H9 (cell line): ENCODE measurements around the gene PLXND1. TPM values are rescaled to one million over a fixed set of nuclear protein-coding genes. Genes with fewer than 3 reads are reported as not detected.
"Not testable (repeated sequence)": the region's sequence is repeated elsewhere in the genome, so short reads cannot be mapped to it uniquely, and the experiment has no call there.

ENCODE experiments used
- DNase-seq: peaks from one replicate; pipeline ENCODE4 v3.0.0-alpha.2; 2017
- H2AFZ ChIP-seq: one replicate; pipeline ENCODE4 v1.6.1; 2013; ENCODE audit warnings: mild to moderate bottlenecking, low read length, control low read depth, moderate library complexity
- H2AK5ac ChIP-seq: 2 replicates; pipeline ENCODE4 v1.6.1; 2013; ENCODE audit warnings: low read length, control low read depth, mixed read lengths; ENCODE audit not compliant: insufficient read length
- H2BK120ac ChIP-seq: one replicate; pipeline ENCODE4 v1.6.1; 2013; ENCODE audit warnings: low read depth, mild to moderate bottlenecking, low read length, control low read depth, inconsistent platforms; ENCODE audit not compliant: poor library complexity, severe bottlenecking
- H2BK12ac ChIP-seq: 2 replicates; pipeline ENCODE4 v1.6.1; 2013; ENCODE audit warnings: low read length, control low read depth, mixed read lengths, low read depth; ENCODE audit not compliant: insufficient read length
- H2BK15ac ChIP-seq: 2 replicates; pipeline ENCODE4 v1.6.1; 2013; ENCODE audit warnings: low read depth, low read length, control low read depth
- H2BK20ac ChIP-seq: one replicate; pipeline ENCODE4 v1.6.1; 2013; ENCODE audit warnings: low read depth, mild to moderate bottlenecking, low read length, control low read depth, inconsistent platforms; ENCODE audit not compliant: poor library complexity, severe bottlenecking
- H2BK5ac ChIP-seq: 2 replicates; pipeline ENCODE4 v1.6.1; 2013; ENCODE audit warnings: low read length, control low read depth, mixed read lengths; ENCODE audit not compliant: insufficient read length
- H3K14ac ChIP-seq: 2 replicates; pipeline ENCODE4 v1.6.1; 2013; ENCODE audit warnings: low read length, control low read depth; ENCODE audit not compliant: insufficient read depth
- H3K18ac ChIP-seq: 2 replicates; pipeline ENCODE4 v1.6.1; 2013; ENCODE audit warnings: low read depth, mild to moderate bottlenecking, mixed read lengths, low read length, control low read depth; ENCODE audit not compliant: insufficient read length
- H3K23ac ChIP-seq: 2 replicates; pipeline ENCODE4 v1.6.1; 2013; ENCODE audit warnings: low read length, control low read depth, mixed read lengths, low read depth; ENCODE audit not compliant: insufficient read length
- H3K23me2 ChIP-seq: 2 replicates; pipeline ENCODE4 v1.6.1; 2013; ENCODE audit warnings: low read depth, mild to moderate bottlenecking, mixed read lengths, low read length, control low read depth; ENCODE audit not compliant: insufficient read length, poor library complexity, severe bottlenecking
- H3K27ac ChIP-seq: 2 replicates; pipeline ENCODE4 v1.5.1; 2013; ENCODE audit warnings: low read length, control low read depth, mixed read lengths, low read depth; ENCODE audit not compliant: insufficient read length
- H3K27me3 ChIP-seq: 2 replicates; pipeline ENCODE4 v1.6.1; 2013; ENCODE audit warnings: low read length, control low read depth, inconsistent platforms; ENCODE audit not compliant: insufficient read depth
- H3K4ac ChIP-seq: 2 replicates; pipeline ENCODE4 v1.6.1; 2013; ENCODE audit warnings: low read depth, mild to moderate bottlenecking, control low read depth, inconsistent platforms, low read length, moderate library complexity
- H3K4me1 ChIP-seq: 2 replicates; pipeline ENCODE4 v1.6.1; 2013; ENCODE audit warnings: low read length, control low read depth, inconsistent platforms; ENCODE audit not compliant: insufficient read depth
- H3K4me2 ChIP-seq: 2 replicates; pipeline ENCODE4 v1.6.1; 2013; ENCODE audit warnings: low read length, control low read depth, mixed read lengths; ENCODE audit not compliant: insufficient read length, insufficient read depth
- H3K56ac ChIP-seq: 2 replicates; pipeline ENCODE4 v1.6.1; 2013; ENCODE audit warnings: low read depth, mild to moderate bottlenecking, mixed read lengths, low read length, control low read depth; ENCODE audit not compliant: insufficient read length
- H3K79me1 ChIP-seq: 2 replicates; pipeline ENCODE4 v1.6.1; 2013; ENCODE audit warnings: low read depth, mild to moderate bottlenecking, moderate library complexity, low read length, control low read depth, inconsistent platforms; ENCODE audit not compliant: insufficient read depth, poor library complexity, severe bottlenecking
- H3K79me2 ChIP-seq: 2 replicates; pipeline ENCODE4 v1.6.1; 2013; ENCODE audit warnings: low read length, control low read depth, inconsistent platforms; ENCODE audit not compliant: insufficient read depth
- H3K9ac ChIP-seq: 2 replicates; pipeline ENCODE4 v1.6.1; 2013; ENCODE audit warnings: low read length, control low read depth, mixed read lengths; ENCODE audit not compliant: insufficient read length; ENCODE audit errors: extremely low read depth
- H3K9me3 ChIP-seq: one replicate; pipeline ENCODE4 v1.6.1; 2013; ENCODE audit warnings: low read depth, low read length, inconsistent platforms; ENCODE audit not compliant: control insufficient read depth
- H3T11ph ChIP-seq: one replicate; pipeline ENCODE4 v1.6.1; 2013; ENCODE audit warnings: mild to moderate bottlenecking, low read length, control low read depth, inconsistent platforms
- H4K20me1 ChIP-seq: one replicate; pipeline ENCODE4 v1.6.1; 2013; ENCODE audit not compliant: control insufficient read depth, insufficient read length, insufficient read depth
- H4K5ac ChIP-seq: 2 replicates; pipeline ENCODE4 v1.6.1; 2013; ENCODE audit warnings: low read depth, mild to moderate bottlenecking, mixed read lengths, low read length, control low read depth; ENCODE audit not compliant: insufficient read length
- H4K8ac ChIP-seq: replicated peaks from 2 replicates; pipeline ENCODE4 v1.6.1; 2013; ENCODE audit warnings: low read length, control low read depth, mixed read lengths, low read depth; ENCODE audit not compliant: insufficient read length
- H4K91ac ChIP-seq: 2 replicates; pipeline ENCODE4 v1.6.1; 2013; ENCODE audit warnings: low read depth, mild to moderate bottlenecking, moderate library complexity, mixed read lengths, low read length, control low read depth; ENCODE audit not compliant: insufficient read length
- H3K27ac Mint-ChIP-seq, 3 experiments: 2 replicates in 2 of 3; 3 replicates in 1 of 3; pipeline ENCODE4 v1.8.0; 2020 to 2021; ENCODE audit warnings: mixed read lengths in 3 of 3, mild to moderate bottlenecking in 1 of 3, moderate library complexity in 1 of 3
- H3K27me3 Mint-ChIP-seq: 2 replicates; pipeline ENCODE4 v1.8.0; 2021; ENCODE audit warnings: low read depth, mild to moderate bottlenecking, moderate library complexity, mixed read lengths
- H3K36me3 Mint-ChIP-seq, 3 experiments: 2 replicates in 2 of 3; 3 replicates in 1 of 3; pipeline ENCODE4 v1.8.0; 2020 to 2021; ENCODE audit warnings: low read depth in 3 of 3, mixed read lengths in 3 of 3; ENCODE audit not compliant: insufficient read depth in 1 of 3
- H3K4me1 Mint-ChIP-seq, 2 experiments: 2 replicates each; pipeline ENCODE4 v1.8.0; 2020; ENCODE audit warnings: mixed read lengths in 2 of 2
- H3K4me3 Mint-ChIP-seq, 2 experiments: 2 replicates in 1 of 2; 3 replicates in 1 of 2; pipeline ENCODE4 v1.8.0; 2020 to 2021; ENCODE audit warnings: mild to moderate bottlenecking in 2 of 2, mixed read lengths in 2 of 2, moderate library complexity in 1 of 2
- H3K9me3 Mint-ChIP-seq, 2 experiments: 2 replicates in 1 of 2; 3 replicates in 1 of 2; pipeline ENCODE4 v1.8.0; 2020; ENCODE audit warnings: mild to moderate bottlenecking in 2 of 2, mixed read lengths in 2 of 2, moderate library complexity in 1 of 2
- WGBS: extraction: QIAGEN DNeasy Blood & Tissue Kit; methylation state at CpG from one replicate; pipeline ENCODE4 v1.1.7; 2013; ENCODE audit warnings: missing lambda C conversion rate, low lambda C conversion rate, mixed read lengths; ENCODE audit not compliant: insufficient read length; ENCODE audit errors: extremely low coverage; 5-methylcytosine and 5-hydroxymethylcytosine counted together
- total RNA-seq: library from RNA; stranded (reverse); gene quantifications from 2 replicates; pipeline ENCODE4 v1.2.1, GENCODE V29; 2021

PLXND1 gene
- total RNA-seq, 1 experiment from 2014 or later: 50.9 TPM

DNA sequence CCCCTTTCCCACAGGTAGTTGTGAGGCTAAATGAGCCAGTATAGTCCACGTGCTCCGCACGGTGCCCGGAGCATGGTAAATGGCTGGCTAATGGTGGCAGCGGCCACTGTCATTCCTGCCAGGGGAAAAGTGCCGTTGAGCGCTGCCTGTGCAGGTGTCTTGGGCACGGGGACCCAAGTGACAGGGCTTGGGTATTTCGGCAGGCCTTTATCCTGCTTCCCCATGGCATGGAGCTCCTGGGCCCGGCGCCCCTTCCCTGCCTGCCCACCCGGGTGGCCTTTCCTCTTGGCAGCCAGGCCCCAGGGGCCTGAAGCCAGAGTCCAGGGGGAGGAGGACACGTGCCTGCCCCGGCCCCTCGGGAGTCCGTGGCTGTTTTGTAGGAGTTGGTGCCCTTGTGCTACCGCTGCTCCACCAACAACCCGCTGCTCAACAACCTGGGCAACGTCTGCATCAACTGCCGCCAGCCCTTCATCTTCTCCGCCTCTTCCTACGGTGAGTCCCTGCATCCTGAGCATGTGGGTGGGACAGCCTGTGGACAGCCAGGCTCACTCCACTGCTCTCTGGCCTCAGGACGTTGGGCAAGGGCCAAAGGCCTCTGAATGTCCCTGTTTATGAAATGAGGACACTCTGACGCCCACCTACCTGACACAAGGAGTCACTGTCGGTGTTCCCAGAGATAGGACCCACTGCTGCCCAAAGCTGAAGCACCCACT is 91.2 kb downstream of the PLXND1 start:
- not testable (repeated sequence) for H3T11ph ChIP-seq, H3K4me1 ChIP-seq, H4K20me1 ChIP-seq, H3K23ac ChIP-seq, H3K4ac ChIP-seq, H2AFZ ChIP-seq, H2AK5ac ChIP-seq, H3K9me3 ChIP-seq, H4K5ac ChIP-seq, H3K4me1 Mint-ChIP-seq, H2BK12ac ChIP-seq, H3K4me3 Mint-ChIP-seq, H3K27ac ChIP-seq, H3K27me3 ChIP-seq, H2BK5ac ChIP-seq, H3K18ac ChIP-seq, H3K23me2 ChIP-seq, H4K91ac ChIP-seq, H3K4me2 ChIP-seq, H2BK15ac ChIP-seq, H3K56ac ChIP-seq, H3K27me3 Mint-ChIP-seq, H2BK120ac ChIP-seq, H4K8ac ChIP-seq, DNase-seq, H2BK20ac ChIP-seq, H3K79me1 ChIP-seq, H3K9me3 Mint-ChIP-seq, H3K9ac ChIP-seq, H3K79me2 ChIP-seq, H3K14ac ChIP-seq
- H3K36me3 Mint-ChIP-seq: peaks cover 10 to 25% (median 17%) of the 10 kb centered on the region in 3 experiments
- H3K27ac Mint-ChIP-seq: peak overlapping the region; percentile 66 to 70 (median 68); a peak in 3 of 7 replicates
- WGBS: no CpG with 5 or more reads among the region's 25 CpGs
